ENCODE results near the gene REPIN1.

REPIN1 gene

DNA sequence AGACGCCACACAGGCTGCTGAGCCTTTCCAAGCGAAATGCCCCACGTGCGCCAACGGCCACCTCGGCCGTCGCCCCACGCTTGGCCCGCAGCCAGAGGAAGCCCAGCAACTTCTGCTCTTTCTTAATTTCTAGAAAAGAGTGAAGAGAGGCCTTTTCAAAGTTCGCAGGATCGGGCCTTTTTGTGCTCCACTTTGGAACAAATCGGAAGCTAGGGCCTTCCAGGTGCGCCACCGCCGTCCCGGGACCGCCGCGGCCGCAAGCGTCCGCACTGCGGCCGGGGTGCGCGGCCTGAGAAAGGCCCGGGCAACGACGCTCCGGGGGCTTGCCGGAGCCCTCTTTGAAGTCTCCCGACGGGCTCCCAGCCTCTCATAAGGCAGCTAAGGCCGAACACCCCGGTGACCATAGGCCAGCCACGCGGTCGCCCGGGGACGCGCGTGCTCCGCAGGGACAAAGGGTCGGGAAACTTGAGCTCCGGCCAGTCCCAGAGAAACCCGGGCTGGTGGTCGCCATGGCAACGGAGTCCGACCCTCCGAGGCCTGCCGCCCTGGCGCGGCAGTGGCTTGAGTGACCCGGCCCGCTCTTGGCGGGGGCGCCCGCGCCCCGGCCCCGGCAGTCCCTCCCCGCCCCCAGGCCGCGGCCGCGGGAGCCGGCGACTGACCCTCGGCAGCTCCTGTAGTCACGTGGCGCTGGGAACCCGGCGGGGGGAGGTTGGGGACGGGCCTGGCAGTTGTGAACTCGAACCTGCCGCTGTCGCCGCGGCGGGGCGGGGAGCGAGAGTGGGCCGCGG, at the start of gene REPIN1:
Gene REPIN1, plus strand, starts transcription at position 727 of the 788 bp plus-strand sequence. CDS start 890 bp downstream, outside the sequence.
- DNase-seq (ENCODE audit: low read depth): peak; percentile 68

GRCh38 chr7:150321788-150322113, 46.9 kb upstream of the REPIN1 start:
- DNase-seq (ENCODE audit: low read depth): no peak

DNA sequence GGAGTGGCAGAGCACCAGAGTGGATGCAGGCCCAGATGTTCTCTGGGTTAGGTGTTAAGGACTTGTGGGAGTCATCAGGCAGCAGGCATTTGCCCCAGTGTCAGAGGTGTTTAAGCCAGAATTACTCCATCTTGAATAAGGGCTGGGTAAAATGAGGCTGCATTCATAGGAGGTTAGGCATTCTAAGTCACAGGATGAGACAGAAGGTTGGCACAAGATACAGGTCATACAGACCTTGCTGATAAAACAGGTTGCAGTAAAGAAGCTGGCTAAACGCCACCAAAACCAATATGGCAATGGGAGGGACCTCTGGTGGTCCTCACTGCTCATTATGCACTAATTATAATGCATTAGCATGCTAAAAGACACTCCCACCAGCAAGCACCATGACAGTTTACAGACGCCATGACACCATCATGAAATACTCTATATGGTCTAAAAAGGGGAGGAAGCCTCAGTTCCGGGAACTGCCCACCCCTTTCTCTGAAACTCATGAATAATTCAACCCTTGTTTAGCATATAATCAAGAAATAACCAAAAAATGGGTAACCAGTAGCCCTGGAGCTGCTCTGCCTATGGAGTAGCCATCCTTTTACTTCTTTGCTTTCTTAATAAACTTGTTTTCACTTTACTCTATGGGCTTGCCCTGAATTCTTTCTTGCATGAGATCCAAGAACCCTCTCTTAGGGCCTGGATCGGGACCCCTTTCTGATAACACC, 46.3 kb upstream of the REPIN1 start:
- no peak for DNase-seq (ENCODE audit: low read depth)

DNA sequence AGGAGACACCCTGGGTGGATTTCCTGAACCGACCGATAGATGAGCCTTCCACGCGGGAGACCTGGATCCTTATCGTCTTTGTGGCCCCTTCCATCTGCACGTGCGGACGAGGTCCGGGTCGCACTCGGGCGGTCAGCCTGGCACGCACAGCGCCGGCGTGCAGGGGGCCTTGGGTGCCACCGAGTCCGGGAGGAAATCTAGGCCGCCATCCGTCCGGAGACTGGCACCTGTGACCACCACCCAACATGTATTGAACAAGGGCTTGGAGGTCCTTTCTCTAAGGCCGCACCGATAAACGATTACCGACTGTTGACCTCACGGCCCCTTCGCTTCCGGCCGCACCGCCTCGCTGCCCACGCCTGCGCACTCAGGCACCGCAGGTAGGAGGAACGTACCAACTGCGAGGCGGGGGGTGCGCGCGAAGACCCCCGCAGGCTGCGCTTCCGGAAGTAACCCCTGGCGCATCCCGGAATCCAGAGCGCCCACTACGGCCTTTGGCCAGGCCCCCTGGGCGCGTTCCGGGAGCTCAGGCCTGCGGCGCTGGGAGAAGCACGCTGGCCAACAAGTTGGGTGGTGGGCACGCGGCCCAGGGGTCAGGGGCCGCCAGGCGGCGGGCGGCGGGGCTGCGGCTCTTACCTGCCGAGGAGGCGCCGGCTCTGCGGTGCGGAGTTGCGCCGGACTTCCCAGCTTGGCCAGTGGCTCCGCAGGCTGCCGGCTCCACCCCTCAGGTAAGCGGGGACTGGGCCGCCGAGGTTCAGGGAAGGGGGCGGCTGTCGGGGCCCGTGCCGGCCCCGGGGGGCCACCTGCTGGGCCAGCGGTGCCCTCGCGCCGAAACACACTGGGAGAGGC, 45.6 kb upstream of the REPIN1 start, which contains the start of the genes ACTR3C and LRRC61:
Gene ACTR3C, minus strand, starts transcription at position 713 of the 849 bp plus-strand sequence. CDS start 28,249 bp downstream, outside the sequence.
Gene LRRC61, plus strand, starts transcription at position 523 of the 849 bp plus-strand sequence. CDS start 13,507 bp downstream, outside the sequence.
- peak; percentile 46 for DNase-seq (ENCODE audit: low read depth)

GRCh38 chr7:150323682-150324372, 44.8 kb upstream of the REPIN1 start:
- DNase-seq (ENCODE audit: low read depth): no peak

- no peak for DNase-seq (ENCODE audit: low read depth)
Observed at GRCh38 chr7:150324373-150324961, 44.2 kb upstream of the REPIN1 start.

GRCh38 chr7:150325110-150325611, 43.5 kb upstream of the REPIN1 start:
- DNase-seq (ENCODE audit: low read depth): no peak

- no peak for DNase-seq (ENCODE audit: low read depth)
Observed at GRCh38 chr7:150325901-150326300, 42.7 kb upstream of the REPIN1 start.

GRCh38 chr7:150326657-150327268, 41.9 kb upstream of the REPIN1 start:
- DNase-seq (ENCODE audit: low read depth): no peak

DNA sequence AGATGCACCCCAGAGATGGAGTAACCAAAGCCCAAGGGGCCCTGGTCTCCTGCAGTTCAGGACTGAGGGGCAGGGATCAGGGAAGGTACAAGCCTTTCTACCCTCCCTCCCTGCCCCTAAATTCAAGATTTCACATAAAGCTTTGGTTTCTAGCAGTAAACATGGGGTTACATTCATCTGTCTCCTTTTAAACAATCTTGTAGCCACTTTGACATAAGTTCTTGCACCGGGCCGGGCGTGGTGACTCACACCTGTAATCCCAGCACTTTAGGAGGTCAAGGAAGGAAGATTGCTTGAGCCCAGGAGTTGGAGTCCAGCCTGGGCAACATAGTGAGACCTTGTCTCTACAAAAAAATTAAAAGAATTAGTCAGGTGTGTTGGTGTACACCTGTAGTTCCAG, 41.3 kb upstream of the REPIN1 start:
- no peak for DNase-seq (ENCODE audit: low read depth)

DNA sequence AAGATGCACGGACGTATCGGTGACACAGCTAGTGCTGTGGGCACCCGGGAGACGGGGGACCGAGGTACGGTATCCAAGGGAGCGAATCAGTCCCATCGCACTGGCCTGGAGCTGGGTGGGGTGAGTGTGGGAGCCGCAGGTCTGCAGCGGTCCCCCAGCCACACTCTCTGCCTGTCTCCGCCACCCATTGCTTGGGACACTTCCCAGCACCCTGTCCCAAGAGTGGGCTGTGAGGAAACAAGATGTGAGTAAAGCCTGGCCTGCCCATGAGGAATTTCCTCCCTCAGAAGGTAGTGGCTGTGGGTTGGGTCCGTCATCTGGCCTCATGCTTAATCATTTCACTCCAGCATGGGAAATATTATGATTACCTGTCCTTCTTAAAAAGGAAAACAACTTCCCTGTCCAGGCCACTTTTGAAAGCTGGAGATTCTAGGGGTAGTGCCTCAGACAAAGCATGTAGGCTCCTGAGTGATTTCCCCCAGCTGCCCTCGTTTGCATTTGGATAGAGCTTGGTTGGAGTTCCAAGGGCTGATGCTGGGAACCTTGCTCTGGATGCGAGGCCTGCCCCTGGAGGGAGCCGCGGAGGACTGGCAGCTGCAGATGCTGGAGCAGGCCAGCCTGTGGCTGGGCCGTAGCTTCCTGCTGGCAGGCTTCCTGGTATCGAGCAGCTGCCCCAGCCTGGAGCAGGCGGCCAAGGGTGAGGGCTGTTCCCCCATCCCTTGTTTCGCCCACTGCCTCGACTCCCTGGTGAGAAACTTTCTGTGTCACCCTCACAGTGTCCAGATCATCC, 39.1 kb upstream of the REPIN1 start:
- no peak for DNase-seq (ENCODE audit: low read depth)

- no peak for DNase-seq (ENCODE audit: low read depth)
Observed at GRCh38 chr7:150330211-150330885, 38.3 kb upstream of the REPIN1 start.

DNA sequence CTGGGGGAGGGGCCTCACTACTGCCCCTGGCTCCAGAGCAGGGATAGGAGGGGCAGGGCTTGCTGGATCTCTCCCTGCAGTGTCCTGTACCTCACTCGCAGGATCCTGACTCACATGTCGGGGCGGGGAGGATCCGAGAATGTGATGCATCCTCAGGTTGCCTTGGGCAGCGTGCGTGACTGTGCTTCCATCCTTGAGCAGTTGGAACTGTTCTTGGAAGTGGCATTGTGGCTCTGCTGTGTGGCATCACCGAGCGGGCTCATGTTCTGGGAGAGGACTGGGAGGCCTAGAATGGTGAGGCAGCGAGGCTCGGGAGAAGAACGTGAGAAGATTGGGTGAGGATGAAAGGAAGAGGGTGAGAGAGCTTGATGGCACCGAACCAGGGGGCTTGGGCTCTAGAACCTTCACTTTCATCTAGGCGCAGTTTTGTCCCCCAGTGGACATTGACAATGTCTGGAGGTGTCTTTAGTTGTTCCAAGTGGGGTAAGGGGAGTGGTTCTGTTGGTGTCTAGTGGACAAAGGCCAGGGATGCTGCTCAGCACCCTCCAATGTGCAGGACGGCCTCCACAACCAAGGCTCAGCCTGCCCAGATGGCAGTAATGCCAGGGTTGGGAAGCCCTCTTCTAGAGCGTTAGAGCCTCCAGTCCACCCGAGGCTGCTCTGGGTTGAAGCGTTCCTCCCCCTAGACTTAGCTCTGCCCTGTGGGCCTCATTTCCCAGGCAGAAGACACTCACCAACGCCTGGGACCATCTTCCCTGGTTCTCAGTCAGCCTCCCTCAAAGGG, 35.6 kb upstream of the REPIN1 start:
- DNase-seq (ENCODE audit: low read depth): no peak

- DNase-seq (ENCODE audit: low read depth): no peak
Observed at GRCh38 chr7:150333659-150334058, 35.0 kb upstream of the REPIN1 start.

- no peak for DNase-seq (ENCODE audit: low read depth)
Observed at GRCh38 chr7:150334108-150334507, 34.5 kb upstream of the REPIN1 start.

DNA sequence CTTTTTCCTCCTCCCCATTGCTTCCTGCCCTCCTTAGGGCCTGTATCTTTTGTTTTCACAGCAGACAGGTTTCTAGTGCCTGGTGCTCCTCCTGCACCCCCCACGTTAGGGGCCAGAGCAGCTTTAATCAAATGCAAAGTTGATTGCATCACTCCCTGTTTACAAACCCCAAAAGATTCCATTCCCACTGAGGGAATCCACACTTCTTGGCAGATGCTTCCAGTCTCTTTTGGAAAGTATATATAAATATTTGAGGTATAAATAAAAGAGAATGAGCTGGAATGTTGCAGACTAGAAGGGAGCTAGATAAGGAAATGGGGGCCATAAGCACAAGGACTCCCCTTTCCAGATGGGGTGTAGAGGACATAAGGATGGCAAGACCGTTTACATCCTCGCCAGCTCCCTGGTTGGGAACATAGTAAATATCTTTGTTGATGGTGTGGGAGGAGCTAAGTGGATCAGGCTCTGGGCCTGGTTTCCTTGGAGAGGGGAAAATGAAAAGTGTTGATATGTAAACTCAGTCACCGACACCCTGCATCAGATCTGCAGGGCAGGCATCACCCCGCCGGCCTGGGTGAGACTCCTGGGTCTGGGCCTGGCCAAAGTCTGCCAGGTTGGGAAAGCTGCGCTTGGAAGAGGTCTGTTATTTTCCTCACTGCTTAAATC, 33.4 kb upstream of the REPIN1 start:
- DNase-seq (ENCODE audit: low read depth): no peak

- DNase-seq (ENCODE audit: low read depth): no peak
Observed at GRCh38 chr7:150335774-150336112, 32.9 kb upstream of the REPIN1 start.

DNA sequence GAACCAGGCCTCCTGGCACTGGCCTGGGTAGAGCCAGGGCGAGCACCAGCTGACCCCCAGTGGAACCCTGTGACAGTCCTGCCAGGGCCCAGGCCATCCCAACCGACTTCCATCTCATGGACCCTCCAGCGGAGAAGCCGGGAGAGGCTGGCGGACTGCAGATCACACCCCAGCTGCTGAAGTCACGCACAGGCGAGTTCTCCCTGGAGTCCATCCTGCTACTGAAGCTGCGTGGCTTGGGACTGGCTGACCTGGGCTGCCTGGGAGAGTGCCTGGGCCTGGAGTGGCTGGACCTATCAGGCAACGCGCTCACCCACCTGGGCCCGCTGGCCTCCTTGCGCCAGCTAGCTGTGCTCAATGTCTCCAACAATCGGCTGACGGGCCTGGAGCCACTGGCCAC, 31.9 kb upstream of the REPIN1 start:
- DNase-seq (ENCODE audit: low read depth): no peak
